OCI-LY3 (cell line): ENCODE data around the gene KRT3.

Experiments used
- H2AFZ ChIP-seq: fragments of 200-600, 300-600 bp; shearing (Covaris generic); 2 replicates; pipeline ENCODE4 v1.6.0; 2014; ENCODE audit warnings: antibody characterized with exemption, low read depth, low read length
- H3K27ac ChIP-seq: fragments of 200-600, 300-600 bp; sonication (generic); 2 replicates; pipeline ENCODE4 v1.5.1; 2014; ENCODE audit warnings: mild to moderate bottlenecking, low read length, moderate library complexity, mixed read lengths
- H3K27me3 ChIP-seq: fragments of 200-600, 300-600 bp; sonication (generic); 2 replicates; pipeline ENCODE4 v1.6.1; 2014; ENCODE audit warnings: low read depth, low read length, mixed read lengths
- H3K36me3 ChIP-seq: fragments of 200-600, 300-600 bp; sonication (generic); replicated peaks from 2 replicates; pipeline ENCODE3; 2014; ENCODE audit warnings: low read depth, low read length, mixed read lengths
- H3K4me1 ChIP-seq: fragments of 300-600, 200-600 bp; sonication (generic); 2 replicates; pipeline ENCODE4 v1.6.1; 2014; ENCODE audit warnings: low read length, mixed read lengths
- H3K4me2 ChIP-seq: fragments of 200-600, 300-600 bp; sonication (generic); 2 replicates; pipeline ENCODE4 v1.6.1; 2014; ENCODE audit warnings: low read length, mixed read lengths
- H3K4me3 ChIP-seq: fragments of 300-600, 200-600 bp; sonication (generic); 2 replicates; pipeline ENCODE4 v1.5.1; 2014; ENCODE audit warnings: antibody characterized with exemption, mild to moderate bottlenecking, low read length, moderate library complexity
- H3K79me2 ChIP-seq: fragments of 300-600, 200-600 bp; shearing (Covaris generic); 2 replicates; pipeline ENCODE4 v1.6.1; 2014; ENCODE audit warnings: mild to moderate bottlenecking, low read length, mixed read lengths
- H3K9ac ChIP-seq: fragments of 300-600, 200-600 bp; shearing (Covaris generic); 2 replicates; pipeline ENCODE4 v1.6.0; 2014; ENCODE audit warnings: mild to moderate bottlenecking, low read length, moderate library complexity
- H3K9me3 ChIP-seq: fragments of 200-600, 300-600 bp; shearing (Covaris generic); 2 replicates; pipeline ENCODE4 v1.6.1; 2014; ENCODE audit warnings: low read length, mixed read lengths; ENCODE audit not compliant: insufficient read depth
- H4K20me1 ChIP-seq: fragments of 200-600, 300-600 bp; sonication (generic); 2 replicates; pipeline ENCODE4 v1.6.1; 2016; ENCODE audit warnings: low read length, mixed read lengths; ENCODE audit not compliant: insufficient read depth
- EZH2phosphoT487 ChIP-seq: fragments of 200-600 bp; shearing (Covaris generic); IDR thresholded peaks from 2 replicates; pipeline ENCODE4 v1.6.1; 2018; ENCODE audit warnings: antibody characterized with exemption, mixed run types, low read depth
- TF ChIP-seq, protein P1 (sequence below): fragments of 200-600, 300-600 bp; sonication (generic); IDR thresholded peaks from 2 replicates; pipeline ENCODE4 v1.5.1; 2014; ENCODE audit warnings: antibody characterized with exemption, low read length, low read depth

The KRT3 gene

GRCh38 chr12:52790427-52791270 lies 5.3 kb downstream of the KRT3 start:
- Histone ChIP-seq H4K20me1 (no peaks in the 10 kb centered on the region), H2AFZ (no peak overlapping the region), H3K79me2 (no peaks in the 10 kb centered on the region), H3K4me1 (no peaks in the 10 kb centered on the region), H3K27me3 (peaks cover 2% of the 10 kb centered on the region), H3K27ac (no peak overlapping the region), H3K9ac (no peak overlapping the region), H3K4me3 (no peak overlapping the region), H3K9me3 (no peaks in the 10 kb centered on the region), H3K4me2 (no peak overlapping the region), H3K36me3 (no peaks in the 10 kb centered on the region)
- TF ChIP-seq EZH2phosphoT487, result no peak
- TF ChIP-seq, protein P1, sequence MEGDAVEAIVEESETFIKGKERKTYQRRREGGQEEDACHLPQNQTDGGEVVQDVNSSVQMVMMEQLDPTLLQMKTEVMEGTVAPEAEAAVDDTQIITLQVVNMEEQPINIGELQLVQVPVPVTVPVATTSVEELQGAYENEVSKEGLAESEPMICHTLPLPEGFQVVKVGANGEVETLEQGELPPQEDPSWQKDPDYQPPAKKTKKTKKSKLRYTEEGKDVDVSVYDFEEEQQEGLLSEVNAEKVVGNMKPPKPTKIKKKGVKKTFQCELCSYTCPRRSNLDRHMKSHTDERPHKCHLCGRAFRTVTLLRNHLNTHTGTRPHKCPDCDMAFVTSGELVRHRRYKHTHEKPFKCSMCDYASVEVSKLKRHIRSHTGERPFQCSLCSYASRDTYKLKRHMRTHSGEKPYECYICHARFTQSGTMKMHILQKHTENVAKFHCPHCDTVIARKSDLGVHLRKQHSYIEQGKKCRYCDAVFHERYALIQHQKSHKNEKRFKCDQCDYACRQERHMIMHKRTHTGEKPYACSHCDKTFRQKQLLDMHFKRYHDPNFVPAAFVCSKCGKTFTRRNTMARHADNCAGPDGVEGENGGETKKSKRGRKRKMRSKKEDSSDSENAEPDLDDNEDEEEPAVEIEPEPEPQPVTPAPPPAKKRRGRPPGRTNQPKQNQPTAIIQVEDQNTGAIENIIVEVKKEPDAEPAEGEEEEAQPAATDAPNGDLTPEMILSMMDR, result no peak

- no peak overlapping the region for H2AFZ ChIP-seq
- no peak overlapping the region for H3K4me2 ChIP-seq
- no peak for TF ChIP-seq EZH2phosphoT487
- TF ChIP-seq, protein P1, result no peak
Observed at GRCh38 chr12:52789637-52790426, 6.1 kb downstream of the KRT3 start.

GRCh38 chr12:52788876-52789636 lies 6.9 kb downstream of the KRT3 start:
- H3K4me2 ChIP-seq, result no peak overlapping the region
- peaks cover 14% of the 10 kb centered on the region for H3K27me3 ChIP-seq
- no peaks in the 10 kb centered on the region for H3K4me1 ChIP-seq
- H3K9ac ChIP-seq, result no peak overlapping the region
- H3K79me2 ChIP-seq, result no peaks in the 10 kb centered on the region
- no peaks in the 10 kb centered on the region for H4K20me1 ChIP-seq
- H3K9me3 ChIP-seq, result no peaks in the 10 kb centered on the region
- H2AFZ ChIP-seq, result no peak overlapping the region
- TF ChIP-seq, protein P1, result no peak
- no peak for TF ChIP-seq EZH2phosphoT487
- no peak overlapping the region for H3K27ac ChIP-seq
- H3K36me3 ChIP-seq, result no peaks in the 10 kb centered on the region
- no peak overlapping the region for H3K4me3 ChIP-seq

More at GRCh38 chr12:52789637-52790426, 6.1 kb downstream of the KRT3 start:
- no peaks in the 10 kb centered on the region for H3K79me2 ChIP-seq
- H3K9ac ChIP-seq, result no peak overlapping the region
- peaks cover 10% of the 10 kb centered on the region for H3K27me3 ChIP-seq
- no peaks in the 10 kb centered on the region for H3K4me1 ChIP-seq
- no peak overlapping the region for H3K27ac ChIP-seq
- no peak overlapping the region for H3K4me3 ChIP-seq
- H3K9me3 ChIP-seq, result no peaks in the 10 kb centered on the region
- no peaks in the 10 kb centered on the region for H3K36me3 ChIP-seq
- H4K20me1 ChIP-seq, result no peaks in the 10 kb centered on the region
